ENCODE data around the gene ELOVL5. TPM values are rescaled to one million over a fixed set of nuclear protein-coding genes. Genes with fewer than 3 reads are reported as not detected.

The ELOVL5 gene
- total and polyA plus RNA-seq, 4 experiments from 2014 or later: 108 to 125 (median 109) TPM

DNA sequence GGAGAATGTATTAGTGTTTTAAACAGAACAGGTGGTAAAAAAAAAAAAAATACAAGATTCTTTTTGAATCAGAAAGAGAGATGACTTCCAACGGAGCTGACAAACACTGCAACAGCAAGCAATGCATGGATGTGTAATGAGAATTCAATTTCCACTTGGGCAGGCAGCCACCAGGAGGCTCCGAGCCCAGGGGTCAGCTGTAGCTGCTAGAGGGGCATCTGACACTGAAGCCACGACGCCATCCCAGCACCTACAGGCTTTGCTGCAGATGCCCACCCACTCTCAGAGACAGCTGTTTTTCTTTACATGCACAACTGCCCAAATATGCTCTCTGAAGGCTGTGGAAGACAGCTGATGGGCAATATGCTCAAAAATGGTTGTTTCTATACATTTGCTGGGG lies 75.4 kb downstream of the ELOVL5 start:
- intact Hi-C loops (cut with micrococcal nuclease): no loop called here
- H3K9me3 Mint-ChIP-seq: no peaks in the 10 kb centered on the region
- H3K4me1 ChIP-seq (ENCODE audit: insufficient read depth, low read length): no peaks in the 10 kb centered on the region
- peaks cover 74 to 90% of the 10 kb centered on the region in 2 donors for H3K36me3 Mint-ChIP-seq
- peak overlapping the region in 5 of 7 donors; percentile 5 to 77 (median 37) for H3K27ac Mint-ChIP-seq
- peaks cover 4 to 15% (median 7%) of the 10 kb centered on the region in 4 donors for H3K4me1 Mint-ChIP-seq
- ChIA-PET POLR2A (ENCODE audit: partially characterized antibody) (interaction anchor here (0.8 to 2.1 kb wide), 3 partner anchors 19 to 86 kb away, joined by 3 to 7 read pairs (median 3); no protein-coding TSS in a partner anchor), CTCF (ENCODE audit: partially characterized antibody) (interaction anchor here (0.8 to 1.8 kb wide), 9 partner anchors 10 to 219 kb away, joined by 3 to 10 read pairs (median 4); partner anchors contain the start of gene ELOVL5)
- H3K27ac ChIP-seq (ENCODE audit: low read depth, low read length): no peak overlapping the region
- no peak overlapping the region for H3K4me3 ChIP-seq (ENCODE audit: low read length in 2 of 2)
- H3K36me3 ChIP-seq (ENCODE audit: insufficient read depth, low read length): peaks cover 70% of the 10 kb centered on the region
- no peak overlapping the region for H3K4me3 Mint-ChIP-seq
- DNase-seq: no peak
- H3K27me3 ChIP-seq (ENCODE audit: insufficient read depth, low read length): no peaks in the 10 kb centered on the region
- no peaks in the 10 kb centered on the region for H3K27me3 Mint-ChIP-seq
- no peaks in the 10 kb centered on the region for H3K9me3 ChIP-seq (ENCODE audit: control insufficient read depth in 1 of 2, low read length in 2 of 2)

DNA sequence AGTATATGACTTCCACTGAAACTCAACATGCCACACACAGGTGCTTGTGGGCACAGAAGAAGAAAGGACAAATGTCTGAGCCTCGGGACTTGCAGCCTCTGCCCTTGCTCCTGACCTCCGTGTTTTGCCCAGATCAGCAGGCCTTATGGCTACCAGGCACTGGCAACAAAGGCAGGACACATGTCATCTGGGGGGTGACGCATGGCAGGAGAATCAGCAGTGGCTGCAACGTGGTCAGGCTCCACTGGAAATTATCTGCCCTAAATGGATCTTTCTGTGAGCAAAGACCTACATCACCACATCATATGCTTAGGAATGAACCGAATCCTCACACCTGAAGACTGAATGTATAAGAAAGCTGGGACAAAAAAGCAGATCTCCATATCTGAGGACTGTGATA lies 78.9 kb downstream of the ELOVL5 start:
- H3K36me3 ChIP-seq (ENCODE audit: insufficient read depth, low read length): peaks cover 89% of the 10 kb centered on the region
- no peaks in the 10 kb centered on the region for H3K27me3 ChIP-seq (ENCODE audit: insufficient read depth, low read length)
- H3K4me3 ChIP-seq (ENCODE audit: low read length in 2 of 2): no peak overlapping the region
- Mint-ChIP-seq H3K9me3 (no peaks in the 10 kb centered on the region), H3K4me3 (no peak overlapping the region), H3K27ac (peak overlapping the region in 1 of 7 donors; percentile 36), H3K27me3 (no peaks in the 10 kb centered on the region), H3K4me1 (peaks cover 2 to 9% (median 6%) of the 10 kb centered on the region in 4 donors), H3K36me3 (peaks cover 68 to 92% of the 10 kb centered on the region in 2 donors)
- no peak overlapping the region for H3K27ac ChIP-seq (ENCODE audit: low read depth, low read length)
- H3K4me1 ChIP-seq (ENCODE audit: insufficient read depth, low read length): no peaks in the 10 kb centered on the region
- CTCF ChIA-PET (ENCODE audit: partially characterized antibody): interaction anchor here (1.0 kb wide), 1 partner anchor 9 kb away, joined by 3 read pairs; no protein-coding TSS in a partner anchor
- POLR2A ChIA-PET (ENCODE audit: partially characterized antibody): interaction anchor here (1.4 kb wide), 1 partner anchor 15 kb away, joined by 3 read pairs; no protein-coding TSS in a partner anchor
- DNase-seq: no peak
- intact Hi-C loops (cut with micrococcal nuclease): no loop called here
- H3K9me3 ChIP-seq (ENCODE audit: control insufficient read depth in 1 of 2, low read length in 2 of 2): no peaks in the 10 kb centered on the region

DNA sequence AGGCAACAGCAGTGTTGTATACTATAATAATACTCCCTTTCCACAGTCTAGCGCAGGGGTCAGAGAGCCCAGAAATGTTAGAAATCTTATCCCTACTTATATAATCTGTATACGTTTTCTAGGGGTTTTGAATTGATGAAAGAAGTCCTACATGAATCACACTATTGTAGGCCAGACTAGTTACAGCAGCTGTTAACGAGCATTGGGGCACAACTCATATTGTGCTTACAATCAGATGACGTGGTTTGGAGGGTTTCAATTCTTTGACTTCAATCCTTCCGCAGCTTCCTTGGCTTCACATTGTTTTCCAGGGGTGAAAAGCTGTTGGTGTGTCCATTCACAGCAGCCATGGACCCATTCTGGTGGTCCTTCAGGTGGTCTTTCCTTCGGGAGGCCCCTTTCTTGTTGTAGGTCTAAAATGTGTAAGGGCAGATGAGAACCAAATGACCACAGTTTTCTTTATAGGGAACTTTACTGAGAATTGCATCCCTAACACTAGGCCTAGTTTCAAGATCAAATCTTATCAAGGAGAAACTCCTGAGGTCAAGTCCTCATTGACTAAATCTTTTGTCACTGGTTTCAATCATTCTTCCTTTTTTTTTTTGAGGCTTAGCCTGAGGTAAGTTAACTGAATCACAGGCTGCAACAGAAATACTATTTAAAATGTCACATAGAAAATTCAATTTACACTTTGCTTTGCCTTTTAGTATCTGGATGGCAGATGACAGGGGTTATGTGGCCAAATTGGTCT lies 79.7 kb downstream of the ELOVL5 start:
- H3K4me1 ChIP-seq (ENCODE audit: insufficient read depth, low read length): no peaks in the 10 kb centered on the region
- no peak overlapping the region for H3K27ac ChIP-seq (ENCODE audit: low read depth, low read length)
- no peak overlapping the region for H3K4me3 Mint-ChIP-seq
- H3K27me3 ChIP-seq (ENCODE audit: insufficient read depth, low read length): no peaks in the 10 kb centered on the region
- POLR2A ChIA-PET (ENCODE audit: partially characterized antibody): no interaction called here
- H3K36me3 Mint-ChIP-seq: peaks cover 71 to 92% of the 10 kb centered on the region in 2 donors
- no peak overlapping the region for H3K4me3 ChIP-seq (ENCODE audit: low read length in 2 of 2)
- intact Hi-C loops (cut with micrococcal nuclease): no loop called here
- CTCF ChIA-PET (ENCODE audit: partially characterized antibody): interaction anchor here (1.7 kb wide), 1 partner anchor 142 kb away, joined by 5 read pairs; no protein-coding TSS in a partner anchor
- H3K27me3 Mint-ChIP-seq: no peaks in the 10 kb centered on the region
- H3K9me3 ChIP-seq (ENCODE audit: control insufficient read depth in 1 of 2, low read length in 2 of 2): no peaks in the 10 kb centered on the region
- no peak for DNase-seq
- H3K27ac Mint-ChIP-seq: peak overlapping the region in 4 of 7 donors; percentile 19 to 77 (median 42)
- H3K9me3 Mint-ChIP-seq: no peaks in the 10 kb centered on the region
- peaks cover 0 to 9% (median 3%) of the 10 kb centered on the region in 4 donors for H3K4me1 Mint-ChIP-seq
- H3K36me3 ChIP-seq (ENCODE audit: insufficient read depth, low read length): peaks cover 84% of the 10 kb centered on the region

DNA sequence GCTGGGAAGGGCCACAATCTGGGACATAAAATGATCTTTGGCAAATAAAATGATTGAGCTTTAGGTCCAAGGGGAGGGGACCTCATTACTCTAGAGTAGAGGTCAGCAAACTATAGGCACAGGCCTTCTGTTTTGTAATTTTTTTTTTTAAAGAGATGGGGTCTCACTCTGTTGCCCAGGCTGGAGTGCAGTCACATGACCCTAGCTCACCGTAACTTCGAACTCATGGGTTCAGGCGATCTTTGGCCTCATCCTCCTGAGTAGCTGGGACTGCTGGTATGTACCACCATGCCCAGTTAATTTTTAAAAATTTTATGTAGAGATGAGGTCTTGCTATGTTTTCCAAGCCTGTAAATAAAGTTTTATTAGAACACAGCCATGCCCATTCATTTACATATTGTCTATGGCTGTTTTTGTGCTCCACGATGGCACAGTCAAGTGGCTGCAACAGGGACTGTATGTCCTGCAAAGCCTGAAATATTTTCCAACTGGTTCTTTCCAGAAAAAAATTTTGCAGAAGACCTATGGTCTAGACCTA lies 82.1 kb downstream of the ELOVL5 start:
- no peaks in the 10 kb centered on the region for H3K9me3 Mint-ChIP-seq
- CTCF ChIA-PET (ENCODE audit: partially characterized antibody): interaction anchor here (1.4 to 2.3 kb wide), 2 partner anchors 94 to 219 kb away, joined by 4 to 5 read pairs; no protein-coding TSS in a partner anchor
- Histone ChIP-seq H3K27ac (ENCODE audit: low read depth, low read length) (no peak overlapping the region), H3K9me3 (ENCODE audit: control insufficient read depth in 1 of 2, low read length in 2 of 2) (no peaks in the 10 kb centered on the region), H3K36me3 (ENCODE audit: insufficient read depth, low read length) (peaks cover 66% of the 10 kb centered on the region), H3K4me3 (ENCODE audit: low read length in 2 of 2) (no peak overlapping the region), H3K4me1 (ENCODE audit: insufficient read depth, low read length) (no peaks in the 10 kb centered on the region), H3K27me3 (ENCODE audit: insufficient read depth, low read length) (no peaks in the 10 kb centered on the region)
- peaks cover 0 to 6% (median 2%) of the 10 kb centered on the region in 4 donors for H3K4me1 Mint-ChIP-seq
- H3K27ac Mint-ChIP-seq: peak overlapping the region in 4 of 7 donors; percentile 9 to 46 (median 25)
- intact Hi-C loops (cut with micrococcal nuclease): no loop called here
- no peaks in the 10 kb centered on the region for H3K27me3 Mint-ChIP-seq
- DNase-seq: no peak
- H3K4me3 Mint-ChIP-seq: no peak overlapping the region
- POLR2A ChIA-PET (ENCODE audit: partially characterized antibody): interaction anchor here (0.6 kb wide), 1 partner anchor 36 kb away, joined by 3 read pairs; no protein-coding TSS in a partner anchor
- peaks cover 67 to 86% of the 10 kb centered on the region in 2 donors for H3K36me3 Mint-ChIP-seq

DNA sequence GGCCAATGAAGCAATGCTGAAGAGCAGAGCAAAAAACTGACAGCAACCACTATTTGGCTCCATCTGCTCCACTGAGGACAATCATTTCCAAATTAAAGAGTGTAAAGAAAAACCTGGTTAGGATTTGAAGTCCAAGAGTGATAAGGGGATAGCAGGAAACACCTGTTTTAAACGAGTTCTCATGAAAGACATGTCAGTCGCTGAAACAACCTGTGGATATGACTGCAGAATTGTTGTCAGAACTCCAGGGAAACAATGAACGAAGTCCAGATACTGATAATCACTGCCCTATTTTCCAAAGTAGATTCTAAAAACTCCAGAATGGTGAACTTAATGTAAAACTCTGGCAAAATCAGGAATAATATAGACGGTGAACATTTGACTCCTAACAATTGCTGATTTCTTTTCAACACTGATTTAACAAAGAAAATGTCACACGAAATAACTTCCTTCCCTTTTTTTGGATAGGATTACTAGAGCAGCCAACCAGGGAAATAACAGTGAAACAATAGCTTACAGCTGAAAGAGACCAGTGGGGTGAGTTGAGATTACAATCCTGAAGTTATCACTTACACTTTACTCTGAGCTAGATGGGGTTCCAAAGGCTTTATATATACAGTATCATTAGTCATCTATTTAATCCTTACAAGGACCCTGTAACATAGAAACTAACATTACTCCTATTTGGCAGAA lies 83.7 kb downstream of the ELOVL5 start:
- no peak overlapping the region for H3K27ac Mint-ChIP-seq
- intact Hi-C loops (cut with micrococcal nuclease): no loop called here

DNA sequence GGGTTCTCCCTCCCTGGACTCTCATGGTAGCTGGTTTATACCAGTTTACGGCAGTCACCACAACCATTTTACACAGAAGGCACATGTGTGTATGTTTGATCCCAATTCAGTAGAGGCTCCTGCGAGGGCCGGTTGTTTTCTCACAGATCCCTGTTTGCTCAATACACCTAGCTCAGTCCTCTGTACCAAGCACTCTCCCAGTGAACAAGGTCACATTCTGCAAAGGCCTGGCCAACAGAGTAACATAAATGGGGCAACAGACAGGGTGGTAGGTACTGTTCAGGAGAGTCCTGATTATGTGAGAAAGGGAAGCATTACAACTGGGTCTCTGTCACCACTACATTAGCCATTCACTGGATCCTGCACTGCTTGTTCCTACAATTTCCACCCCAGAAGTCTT lies 84.4 kb downstream of the ELOVL5 start:
- Histone ChIP-seq H3K9me3 (ENCODE audit: control insufficient read depth in 1 of 2, low read length in 2 of 2) (no peaks in the 10 kb centered on the region), H3K4me3 (ENCODE audit: low read length in 2 of 2) (no peak overlapping the region), H3K4me1 (ENCODE audit: insufficient read depth, low read length) (no peaks in the 10 kb centered on the region), H3K36me3 (ENCODE audit: insufficient read depth, low read length) (peaks cover 61% of the 10 kb centered on the region), H3K27me3 (ENCODE audit: insufficient read depth, low read length) (no peaks in the 10 kb centered on the region), H3K27ac (ENCODE audit: low read depth, low read length) (no peak overlapping the region)
- intact Hi-C loops (cut with micrococcal nuclease): no loop called here
- H3K4me1 Mint-ChIP-seq: peaks cover 0 to 6% (median 2%) of the 10 kb centered on the region in 4 donors
- H3K36me3 Mint-ChIP-seq: peaks cover 66 to 82% of the 10 kb centered on the region in 2 donors
- no peak for DNase-seq
- H3K27ac Mint-ChIP-seq: peak overlapping the region in 4 of 7 donors; percentile 16 to 68 (median 52)
- ChIA-PET POLR2A (ENCODE audit: partially characterized antibody) (interaction anchor here (1.6 kb wide), 1 partner anchor 12 kb away, joined by 3 read pairs; no protein-coding TSS in a partner anchor), CTCF (ENCODE audit: partially characterized antibody) (interaction anchor here (1.0 to 1.1 kb wide), 2 partner anchors 18 to 27 kb away, joined by 3 read pairs; no protein-coding TSS in a partner anchor)
- no peak overlapping the region for H3K4me3 Mint-ChIP-seq
- no peaks in the 10 kb centered on the region for H3K27me3 Mint-ChIP-seq
- H3K9me3 Mint-ChIP-seq: no peaks in the 10 kb centered on the region

More for the DNA sequence above, 83.7 kb downstream of the ELOVL5 start:
- no peak for DNase-seq
- H3K27me3 ChIP-seq (ENCODE audit: insufficient read depth, low read length): no peaks in the 10 kb centered on the region
- POLR2A ChIA-PET (ENCODE audit: partially characterized antibody): interaction anchor here (1.6 kb wide), 1 partner anchor 13 kb away, joined by 3 read pairs; no protein-coding TSS in a partner anchor
- no peak overlapping the region for H3K27ac ChIP-seq (ENCODE audit: low read depth, low read length)
- Mint-ChIP-seq H3K4me3 (no peak overlapping the region), H3K27me3 (no peaks in the 10 kb centered on the region), H3K36me3 (peaks cover 66 to 84% of the 10 kb centered on the region in 2 donors), H3K9me3 (no peaks in the 10 kb centered on the region), H3K4me1 (peaks cover 0 to 6% (median 2%) of the 10 kb centered on the region in 4 donors)
- no peaks in the 10 kb centered on the region for H3K9me3 ChIP-seq (ENCODE audit: control insufficient read depth in 1 of 2, low read length in 2 of 2)
- no peaks in the 10 kb centered on the region for H3K4me1 ChIP-seq (ENCODE audit: insufficient read depth, low read length)
- CTCF ChIA-PET (ENCODE audit: partially characterized antibody): interaction anchor here (1.0 kb wide), 1 partner anchor 93 kb away, joined by 3 read pairs; no protein-coding TSS in a partner anchor
- peaks cover 61% of the 10 kb centered on the region for H3K36me3 ChIP-seq (ENCODE audit: insufficient read depth, low read length)
- no peak overlapping the region for H3K4me3 ChIP-seq (ENCODE audit: low read length in 2 of 2)
